Breast epithelium (tissue), 3 donors: ENCODE measurements around the gene RPL15.

Experiments used
- POLR2A ChIP-seq: fragments of 450-650 bp; IDR thresholded peaks from one replicate; pipeline ENCODE4 v1.6.1; 2016; ENCODE audit warnings: antibody characterized with exemption, mild to moderate bottlenecking, moderate library complexity
- POLR2AphosphoS5 ChIP-seq, 3 donors: sonication (generic); formaldehyde crosslinking; IDR thresholded peaks; one replicate each; pipeline ENCODE4 v1.6.1; 2017; ENCODE audit warnings: antibody characterized with exemption in 3 of 3

DNA sequence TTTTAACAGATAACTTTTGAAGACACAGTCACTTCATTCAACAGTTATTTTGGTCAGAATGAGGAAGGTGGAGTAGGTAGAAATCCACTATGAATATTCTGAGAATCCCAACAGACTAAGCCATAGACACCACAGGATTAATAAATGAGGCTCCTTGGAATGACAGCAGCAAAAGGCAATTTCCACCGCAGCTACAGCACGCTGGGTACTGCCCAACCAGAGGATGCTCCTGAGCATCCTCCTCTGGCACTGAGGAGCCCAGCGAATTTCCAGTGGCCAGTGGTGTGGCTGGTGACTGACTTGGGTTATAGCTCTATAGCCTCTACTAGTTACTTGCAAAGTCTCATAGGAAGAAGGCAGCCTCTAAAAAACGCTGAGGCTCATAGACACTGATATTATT lies 24.5 kb downstream of the RPL15 start:
- TF ChIP-seq POLR2A, result no peak
- no peak for TF ChIP-seq POLR2AphosphoS5 (IDR thresholded peaks at IDR 0.05)
